ENCODE data around the gene PRDX3.

GRCh38 chr10:119149157-119149556, 29.5 kb downstream of the PRDX3 start:
- TF ChIP-seq JUN (CRISPR knock-in tag; IDR thresholded peaks at IDR 0.05) (no peak), PREB (CRISPR knock-in tag; IDR thresholded peaks at IDR 0.05; ENCODE audit: borderline replicate concordance) (no peak), CTCF (IDR thresholded peaks at IDR 0.05) (no peak), ETV6 (CRISPR knock-in tag; IDR thresholded peaks at IDR 0.05) (no peak)
